CD14-positive monocyte (primary cell): Measurements from ENCODE around the gene LINS1. TPM values are rescaled to one million over a fixed set of nuclear protein-coding genes. Genes with fewer than 3 reads are reported as not detected.

ENCODE experiments used
- DNase-seq, 3 donors: peaks; one replicate each; pipeline ENCODE4 v3.0.0-alpha.2; 2011 to 2022
- H2AFZ ChIP-seq: 2 replicates; pipeline ENCODE4 v1.6.0; 2012; ENCODE audit warnings: mild to moderate bottlenecking, low read depth, low read length, inconsistent platforms; ENCODE audit not compliant: insufficient read depth, poor library complexity, severe bottlenecking
- H3K27ac ChIP-seq, 2 donors: 1 replicate in 1 of 2; 2 replicates in 1 of 2; pipeline ENCODE4 v1.5.1; 2012 to 2013; ENCODE audit warnings: low read length in 2 of 2, control low read depth in 1 of 2, inconsistent platforms in 1 of 2, low read depth in 1 of 2, mild to moderate bottlenecking in 1 of 2
- H3K27me3 ChIP-seq, 2 donors: one replicate each; pipeline versions ENCODE4 v1.6.0 to v1.6.1; 2011 to 2013; ENCODE audit warnings: low read length in 2 of 2; ENCODE audit not compliant: control insufficient read depth in 2 of 2, insufficient read depth in 2 of 2
- H3K36me3 ChIP-seq, 2 donors: replicated peaks in 1 of 2; 1 replicate in 1 of 2; 2 replicates in 1 of 2; pipeline versions ENCODE4 v1.5.1 to v1.6.1; 2012 to 2013; ENCODE audit warnings: low read length in 2 of 2, control low read depth in 1 of 2, inconsistent platforms in 1 of 2, mild to moderate bottlenecking in 1 of 2; ENCODE audit not compliant: insufficient read depth in 2 of 2, control insufficient read depth in 1 of 2
- H3K4me1 ChIP-seq, 2 donors: 1 replicate in 1 of 2; 2 replicates in 1 of 2; pipeline versions ENCODE4 v1.5.1 to v1.6.1; 2012 to 2013; ENCODE audit warnings: low read length in 2 of 2, control low read depth in 1 of 2, inconsistent platforms in 1 of 2, mild to moderate bottlenecking in 1 of 2, moderate library complexity in 1 of 2; ENCODE audit not compliant: insufficient read depth in 2 of 2, control insufficient read depth in 1 of 2
- H3K4me2 ChIP-seq: replicated peaks from 2 replicates; pipeline ENCODE3; 2012; ENCODE audit warnings: low read length, moderate library complexity, mild to moderate bottlenecking; ENCODE audit not compliant: poor library complexity, severe bottlenecking; ENCODE audit errors: extremely low read depth
- H3K4me3 ChIP-seq, 3 experiments: fragments of 200-600 bp in 1 of 3; sonication (generic) in 1 of 3; replicated peaks in 1 of 3; 1 replicate in 2 of 3; 2 replicates in 1 of 3; pipeline ENCODE4 v1.5.1; 2011 to 2013; ENCODE audit warnings: low read length in 3 of 3, mild to moderate bottlenecking in 3 of 3, control low read depth in 2 of 3, low read depth in 2 of 3, inconsistent platforms in 1 of 3, moderate library complexity in 1 of 3
- H3K79me2 ChIP-seq: 2 replicates; pipeline ENCODE4 v1.6.0; 2012; ENCODE audit warnings: mild to moderate bottlenecking, control low read depth, inconsistent platforms, low read length, moderate library complexity; ENCODE audit not compliant: insufficient read depth
- H3K9ac ChIP-seq: 2 replicates; pipeline ENCODE4 v1.6.0; 2017; ENCODE audit warnings: low read length, mild to moderate bottlenecking; ENCODE audit not compliant: insufficient read depth, poor library complexity, severe bottlenecking
- H3K9me3 ChIP-seq, 2 donors: replicated peaks in 1 of 2; 1 replicate in 1 of 2; 2 replicates in 1 of 2; pipeline versions ENCODE4 v1.5.1 to v1.6.1; 2012 to 2013; ENCODE audit warnings: low read length in 2 of 2, control low read depth in 1 of 2; ENCODE audit not compliant: control insufficient read depth in 1 of 2, insufficient read depth in 1 of 2
- H4K20me1 ChIP-seq: 2 replicates; pipeline ENCODE4 v1.6.0; 2012; ENCODE audit warnings: mild to moderate bottlenecking, low read length, control low read depth, moderate library complexity; ENCODE audit not compliant: insufficient read depth
- H3K27ac Mint-ChIP-seq, 7 donors: one replicate each; pipeline ENCODE4 v1.8.0; 2020; ENCODE audit warnings: mild to moderate bottlenecking in 7 of 7, mixed read lengths in 7 of 7, moderate library complexity in 6 of 7, inconsistent platforms in 2 of 7
- H3K27me3 Mint-ChIP-seq, 3 donors: one replicate each; pipeline ENCODE4 v1.8.0; 2021 to 2022; ENCODE audit warnings: low read depth in 3 of 3, mild to moderate bottlenecking in 3 of 3, mixed read lengths in 3 of 3, moderate library complexity in 3 of 3, inconsistent platforms in 1 of 3
- H3K36me3 Mint-ChIP-seq, 2 donors: one replicate each; pipeline ENCODE4 v1.8.0; 2020; ENCODE audit warnings: mixed read lengths in 2 of 2, inconsistent platforms in 1 of 2, mild to moderate bottlenecking in 1 of 2
- H3K4me1 Mint-ChIP-seq: one replicate; pipeline ENCODE4 v1.8.0; 2020; ENCODE audit warnings: mild to moderate bottlenecking, mixed read lengths
- H3K4me3 Mint-ChIP-seq, 2 donors: one replicate each; pipeline ENCODE4 v1.8.0; 2020; ENCODE audit warnings: mild to moderate bottlenecking in 2 of 2, mixed read lengths in 2 of 2, moderate library complexity in 1 of 2
- H3K9me3 Mint-ChIP-seq, 7 donors: one replicate each; pipeline ENCODE4 v1.8.0; 2020 to 2022; ENCODE audit warnings: mixed read lengths in 7 of 7, mild to moderate bottlenecking in 6 of 7, moderate library complexity in 6 of 7, inconsistent platforms in 2 of 7
- CTCF ChIP-seq: fragments of 200-600 bp; IDR thresholded peaks from one replicate; pipeline ENCODE4 v1.8.0; 2022; ENCODE audit warnings: antibody characterized with exemption, mild to moderate bottlenecking
- WGBS: methylation state at CpG from one replicate; pipeline ENCODE4 v1.1.5; 2013; ENCODE audit warnings: missing lambda C conversion rate; ENCODE audit not compliant: insufficient coverage; 5-methylcytosine and 5-hydroxymethylcytosine counted together
- intact Hi-C, 2 donors: fragments of 100-400 bp; cut with micrococcal nuclease; formaldehyde crosslinking; loops; one replicate each; pipeline versions ENCODE4 v1.15.0 to v1.15.1; 2023
- polyA plus RNA-seq, 3 donors: library from polyadenylated mRNA; depleted of rRNA in 1 of 3; unstranded in 2 of 3; stranded (reverse) in 1 of 3; fragments of 300-500 nt in 2 of 3; fragments of >200 nt in 1 of 3; fragmentation: Illumina TruSeq in 2 of 3; gene quantifications; 1 replicate in 2 of 3; 2 replicates in 1 of 3; pipeline ENCODE4 v1.2.3, GENCODE V29; 2012 to 2021

LINS1 gene
- polyA plus RNA-seq, 3 donors: 4.2 to 8.8 (median 7.6) TPM

- Histone ChIP-seq H3K36me3 (no peaks in the 10 kb centered on the region), H2AFZ (no peak overlapping the region), H3K4me2 (no peak overlapping the region), H4K20me1 (no peaks in the 10 kb centered on the region), H3K4me1 (no peaks in the 10 kb centered on the region), H3K27ac (no peak overlapping the region), H3K9me3 (peaks cover 7 to 11% of the 10 kb centered on the region in 2 donors), H3K4me3 (no peak overlapping the region), H3K79me2 (no peaks in the 10 kb centered on the region), H3K27me3 (peaks cover 20% of the 10 kb centered on the region in 2 donors), H3K9ac (no peak overlapping the region)
- peaks cover 36 to 53% (median 40%) of the 10 kb centered on the region in 3 donors for H3K27me3 Mint-ChIP-seq
- intact Hi-C loops: no loop called here
- H3K9me3 Mint-ChIP-seq: peaks cover 0 to 11% (median 9%) of the 10 kb centered on the region in 7 donors
- no peak for TF ChIP-seq CTCF
- no peak for DNase-seq
- H3K4me1 Mint-ChIP-seq: no peaks in the 10 kb centered on the region
- H3K4me3 Mint-ChIP-seq: peak overlapping the region in 1 of 2 donors; percentile 9
- WGBS: 37% methylated on average over 57 of the region's 57 CpGs
- H3K36me3 Mint-ChIP-seq: no peaks in the 10 kb centered on the region
- H3K27ac Mint-ChIP-seq: no peak overlapping the region
Observed at GRCh38 chr15:100544338-100544841, 57.6 kb downstream of the LINS1 start.

- WGBS: 94% methylated on average over 5 of the region's 6 CpGs
- H3K9me3 Mint-ChIP-seq: peaks cover 3 to 18% (median 12%) of the 10 kb centered on the region in 7 donors
- Histone ChIP-seq H3K4me3 (no peak overlapping the region), H3K36me3 (no peaks in the 10 kb centered on the region), H3K4me1 (peaks cover 13 to 14% of the 10 kb centered on the region in 2 donors), H2AFZ (no peak overlapping the region), H3K27me3 (peaks cover 20% of the 10 kb centered on the region in 2 donors), H3K27ac (no peak overlapping the region), H3K9ac (no peak overlapping the region), H3K9me3 (peaks cover 7 to 11% of the 10 kb centered on the region in 2 donors), H3K79me2 (no peaks in the 10 kb centered on the region), H3K4me2 (no peak overlapping the region), H4K20me1 (no peaks in the 10 kb centered on the region)
- intact Hi-C loops: no loop called here
- no peaks in the 10 kb centered on the region for H3K36me3 Mint-ChIP-seq
- no peak for DNase-seq
- H3K4me1 Mint-ChIP-seq: peaks cover 10% of the 10 kb centered on the region
- H3K4me3 Mint-ChIP-seq: no peak overlapping the region
- no peak for TF ChIP-seq CTCF
- H3K27me3 Mint-ChIP-seq: peaks cover 26 to 52% (median 37%) of the 10 kb centered on the region in 3 donors
- H3K27ac Mint-ChIP-seq: no peak overlapping the region
Observed at GRCh38 chr15:100542290-100542689, 59.7 kb downstream of the LINS1 start.
